ENCODE data around the gene DIRAS1.

DNA sequence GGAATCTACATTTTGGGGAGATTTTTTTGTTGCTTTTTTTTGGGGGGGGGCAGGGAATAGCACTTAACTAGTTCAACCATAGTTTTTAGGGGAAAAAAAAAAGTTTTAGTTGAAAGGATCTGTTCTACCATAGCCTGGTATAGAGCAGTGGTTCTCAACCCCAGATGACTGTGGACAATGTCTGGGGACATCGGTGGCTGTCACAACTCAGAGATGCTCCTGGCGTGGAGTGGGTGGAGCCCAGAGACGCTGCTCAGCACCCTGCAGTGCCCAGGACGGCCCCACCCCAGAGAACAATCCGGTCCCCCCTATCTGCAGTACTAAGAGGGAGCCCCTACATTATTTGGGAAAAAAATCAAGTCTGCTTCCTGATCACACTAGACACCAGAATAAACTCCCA, 27.0 kb downstream of the DIRAS1 start:
- TF ChIP-seq, protein P1, sequence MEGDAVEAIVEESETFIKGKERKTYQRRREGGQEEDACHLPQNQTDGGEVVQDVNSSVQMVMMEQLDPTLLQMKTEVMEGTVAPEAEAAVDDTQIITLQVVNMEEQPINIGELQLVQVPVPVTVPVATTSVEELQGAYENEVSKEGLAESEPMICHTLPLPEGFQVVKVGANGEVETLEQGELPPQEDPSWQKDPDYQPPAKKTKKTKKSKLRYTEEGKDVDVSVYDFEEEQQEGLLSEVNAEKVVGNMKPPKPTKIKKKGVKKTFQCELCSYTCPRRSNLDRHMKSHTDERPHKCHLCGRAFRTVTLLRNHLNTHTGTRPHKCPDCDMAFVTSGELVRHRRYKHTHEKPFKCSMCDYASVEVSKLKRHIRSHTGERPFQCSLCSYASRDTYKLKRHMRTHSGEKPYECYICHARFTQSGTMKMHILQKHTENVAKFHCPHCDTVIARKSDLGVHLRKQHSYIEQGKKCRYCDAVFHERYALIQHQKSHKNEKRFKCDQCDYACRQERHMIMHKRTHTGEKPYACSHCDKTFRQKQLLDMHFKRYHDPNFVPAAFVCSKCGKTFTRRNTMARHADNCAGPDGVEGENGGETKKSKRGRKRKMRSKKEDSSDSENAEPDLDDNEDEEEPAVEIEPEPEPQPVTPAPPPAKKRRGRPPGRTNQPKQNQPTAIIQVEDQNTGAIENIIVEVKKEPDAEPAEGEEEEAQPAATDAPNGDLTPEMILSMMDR (IDR thresholded peaks at IDR 0.05), result no peak
- no peak for TF ChIP-seq POLR2A (IDR thresholded peaks at IDR 0.05)
